GM15510 (cell line): Measurements from ENCODE around the gene DUSP22.

Source experiments
- POLR2A ChIP-seq: IDR thresholded peaks from 3 replicates; pipeline ENCODE4 v1.6.1; 2011; ENCODE audit warnings: borderline replicate concordance; ENCODE audit not compliant: insufficient read length; ENCODE audit errors: extremely low read depth

Gene DUSP22

DNA sequence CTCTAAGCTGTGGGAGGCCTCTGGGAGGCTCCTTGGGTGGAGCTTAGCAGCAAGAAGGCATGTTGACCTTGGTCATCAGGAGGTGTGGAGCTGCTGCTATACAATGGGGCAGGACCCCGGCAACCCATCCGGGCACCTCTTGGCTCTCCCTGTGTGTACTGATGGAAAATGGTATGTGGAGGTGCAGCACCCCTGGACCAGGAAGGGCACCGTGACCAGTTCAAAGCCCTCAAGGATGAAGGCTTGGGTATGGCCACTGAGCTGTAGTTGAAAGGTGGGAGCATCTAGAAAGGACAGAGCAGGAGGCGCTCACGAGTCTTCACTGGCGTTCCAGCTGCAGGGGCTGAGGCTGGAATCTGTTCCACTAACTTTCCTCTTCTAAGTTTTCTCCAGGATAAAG lies 92.6 kb downstream of the DUSP22 start:
- no peak for TF ChIP-seq POLR2A

- no peak for TF ChIP-seq POLR2A
Observed at GRCh38 chr6:385614-386013, 93.3 kb downstream of the DUSP22 start.

DNA sequence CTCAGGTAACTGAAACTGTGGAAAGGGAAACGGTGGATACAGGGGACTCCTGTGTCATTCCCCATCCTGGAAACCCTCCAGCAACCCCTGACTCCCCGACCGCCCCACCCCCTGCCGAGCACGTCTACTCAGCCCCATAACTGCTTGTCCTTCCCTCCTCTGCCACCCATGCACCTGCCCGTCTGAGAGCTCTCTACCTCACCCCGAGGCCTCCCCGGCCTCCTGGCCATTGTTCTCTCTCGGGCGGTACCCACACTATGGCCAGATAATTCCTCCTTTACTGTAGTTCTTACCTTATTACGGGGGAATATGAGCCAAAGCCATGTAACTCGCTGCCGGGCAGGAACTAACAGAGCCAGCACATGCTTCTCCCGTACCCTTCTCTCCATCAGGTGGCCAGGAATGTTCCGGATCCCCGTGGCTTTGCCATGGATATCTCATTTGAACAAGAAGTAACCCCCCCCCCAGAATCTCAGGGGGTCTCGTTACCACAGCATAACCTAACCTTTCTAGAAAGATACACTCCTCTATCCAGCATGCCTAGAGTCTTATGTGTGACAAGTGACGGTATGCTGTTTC lies 94.5 kb downstream of the DUSP22 start:
- TF ChIP-seq POLR2A, result no peak

DNA sequence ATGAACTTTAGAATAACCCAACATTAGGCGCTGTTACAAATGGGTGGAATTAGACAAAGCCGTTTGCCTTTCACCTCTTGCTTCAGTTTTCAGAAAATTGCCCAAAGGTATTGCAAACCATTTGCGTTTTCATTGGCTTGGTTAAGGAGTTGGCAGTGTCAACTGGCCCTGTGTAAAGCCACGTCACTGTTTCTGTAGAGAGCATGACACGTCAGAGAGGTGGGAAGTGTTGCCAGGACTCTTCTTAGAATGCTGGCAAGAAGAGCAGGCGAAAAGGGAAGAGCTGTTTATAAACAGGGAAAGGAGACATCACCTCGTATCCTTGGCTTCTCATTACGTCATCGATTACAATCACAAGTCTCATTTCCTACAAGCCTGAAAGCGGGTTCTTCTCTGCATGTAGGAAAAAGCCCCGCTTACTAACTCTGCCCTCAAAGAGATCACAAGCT lies 95.0 kb downstream of the DUSP22 start:
- TF ChIP-seq POLR2A, result no peak

DNA sequence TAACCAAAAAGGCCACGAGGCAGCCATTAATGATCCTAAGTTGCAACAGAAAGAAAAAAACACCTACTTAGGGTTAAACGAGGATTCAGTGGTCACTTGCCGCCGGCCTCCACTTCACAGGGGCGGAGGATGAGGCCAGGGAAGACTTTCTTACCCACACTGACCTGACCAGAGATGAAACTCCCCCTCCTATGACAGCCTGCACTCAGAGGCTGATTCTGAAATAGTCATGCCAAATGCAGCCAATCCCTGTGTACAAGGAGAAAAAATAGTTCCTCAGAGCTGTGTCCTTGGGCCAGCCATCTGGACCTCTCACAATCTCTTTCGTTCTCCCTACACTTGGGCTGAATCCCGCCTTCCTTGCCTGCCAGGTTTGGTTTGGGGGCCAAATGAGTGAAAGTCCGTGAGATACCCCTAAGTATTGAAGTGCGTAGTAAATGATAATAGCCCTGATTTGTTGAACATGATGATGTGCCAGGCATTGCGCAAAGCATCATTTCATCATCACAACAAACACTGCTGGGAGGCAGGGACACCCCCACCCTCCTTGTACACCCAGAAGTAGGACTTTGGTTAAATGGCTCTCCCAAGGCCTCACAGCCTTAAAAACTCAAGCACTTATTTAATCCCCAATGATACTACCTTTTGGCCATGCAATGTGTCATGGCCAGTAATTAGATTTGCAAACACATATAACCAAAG lies 96.1 kb downstream of the DUSP22 start:
- TF ChIP-seq POLR2A, result no peak

- no peak for TF ChIP-seq POLR2A
Observed at GRCh38 chr6:389143-389542, 96.9 kb downstream of the DUSP22 start.

GRCh38 chr6:389622-390021 lies 97.3 kb downstream of the DUSP22 start:
- TF ChIP-seq POLR2A, result peak; percentile 17

- TF ChIP-seq POLR2A, result no peak
Observed at GRCh38 chr6:390914-391558, 98.7 kb downstream of the DUSP22 start.

GRCh38 chr6:391559-392440 lies 99.5 kb downstream of the DUSP22 start, which contains the start of gene IRF4:
Gene IRF4 (plus strand): TSS chr6:391752. CDS start chr6:393153, 1,401 bp downstream.
- peak; percentile 100 for TF ChIP-seq POLR2A

DNA sequence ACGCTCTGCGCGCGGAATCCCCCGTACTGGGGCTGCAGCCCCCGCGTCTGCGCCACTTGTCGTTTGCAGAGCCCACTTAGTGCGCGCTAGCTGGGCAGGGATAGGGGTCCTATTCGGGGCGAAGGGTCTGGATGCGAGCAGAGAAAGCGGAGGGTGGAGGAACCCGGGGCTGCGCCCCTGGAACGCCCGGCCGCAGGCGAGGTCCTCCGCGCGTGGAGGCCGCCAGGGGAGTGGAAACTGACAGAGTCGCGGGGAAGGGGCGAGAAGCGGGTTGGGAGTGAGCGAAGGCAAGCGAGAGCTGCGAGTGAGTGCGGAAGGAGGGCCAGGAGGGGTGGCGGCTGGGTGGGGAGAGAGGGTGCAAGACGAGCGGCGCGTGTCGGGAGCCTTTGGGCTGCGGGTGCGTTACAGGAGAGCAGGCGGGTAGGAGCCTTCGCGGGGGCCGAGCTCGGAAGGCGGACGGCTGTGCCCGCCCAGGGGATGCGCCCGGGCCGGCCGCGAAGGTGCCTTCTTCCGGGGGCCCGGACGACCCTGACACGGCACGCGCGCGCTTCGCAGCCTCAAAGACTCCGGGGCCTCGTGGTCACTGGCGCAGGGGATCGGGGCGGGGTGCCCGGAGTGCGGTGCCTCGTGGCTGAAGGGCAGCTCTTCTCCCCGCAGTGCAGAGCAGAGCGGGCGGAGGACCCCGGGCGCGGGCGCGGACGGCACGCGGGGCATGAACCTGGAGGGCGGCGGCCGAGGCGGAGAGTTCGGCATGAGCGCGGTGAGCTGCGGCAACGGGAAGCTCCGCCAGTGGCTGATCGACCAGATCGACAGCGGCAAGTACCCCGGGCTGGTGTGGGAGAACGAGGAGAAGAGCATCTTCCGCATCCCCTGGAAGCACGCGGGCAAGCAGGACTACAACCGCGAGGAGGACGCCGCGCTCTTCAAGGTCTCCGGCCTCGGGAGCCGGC lies 100.4 kb downstream of the DUSP22 start:
- peak; percentile 39 for TF ChIP-seq POLR2A

GRCh38 chr6:393391-394221 lies 101.3 kb downstream of the DUSP22 start:
- TF ChIP-seq POLR2A, result peak; percentile 49

GRCh38 chr6:394641-395289 lies 102.5 kb downstream of the DUSP22 start:
- peak; percentile 62 for TF ChIP-seq POLR2A

- TF ChIP-seq POLR2A, result peak; percentile 44
Observed at GRCh38 chr6:395432-396125, 103.3 kb downstream of the DUSP22 start.

DNA sequence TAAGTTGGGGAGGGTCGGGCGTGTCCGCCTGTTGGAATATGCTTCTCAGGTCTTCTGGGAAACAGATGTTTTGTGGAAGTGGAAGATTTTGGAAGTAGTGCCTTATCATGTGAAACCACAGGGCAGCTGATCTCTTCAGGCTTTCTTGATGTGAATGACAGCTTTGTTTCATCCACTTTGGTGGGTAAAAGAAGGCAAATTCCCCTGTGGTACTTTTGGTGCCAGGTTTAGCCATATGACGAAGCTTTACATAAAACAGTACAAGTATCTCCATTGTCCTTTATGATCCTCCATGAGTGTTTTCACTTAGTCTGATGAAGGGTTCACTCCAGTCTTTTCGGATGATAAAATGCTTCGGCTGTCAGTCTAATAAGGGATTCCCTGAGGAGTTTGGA lies 103.8 kb downstream of the DUSP22 start:
- TF ChIP-seq POLR2A, result no peak
